Stimulated activated CD8-positive, alpha-beta memory T cell treated with anti-CD3 and anti-CD28 coated beads, Interleukin-7, amount 100 ng/mL, for 1 hour (primary cell): Measurements from ENCODE around the gene TFAP2E.

ENCODE experiments used
- DNase-seq, 2 donors: peaks; one replicate each; pipeline ENCODE4 v3.0.0-alpha.2; 2020; ENCODE audit warnings: low read depth in 2 of 2

TFAP2E gene

GRCh38 chr1:35595684-35596083 is 22.6 kb downstream of the TFAP2E start:
- DNase-seq: no peak

DNA sequence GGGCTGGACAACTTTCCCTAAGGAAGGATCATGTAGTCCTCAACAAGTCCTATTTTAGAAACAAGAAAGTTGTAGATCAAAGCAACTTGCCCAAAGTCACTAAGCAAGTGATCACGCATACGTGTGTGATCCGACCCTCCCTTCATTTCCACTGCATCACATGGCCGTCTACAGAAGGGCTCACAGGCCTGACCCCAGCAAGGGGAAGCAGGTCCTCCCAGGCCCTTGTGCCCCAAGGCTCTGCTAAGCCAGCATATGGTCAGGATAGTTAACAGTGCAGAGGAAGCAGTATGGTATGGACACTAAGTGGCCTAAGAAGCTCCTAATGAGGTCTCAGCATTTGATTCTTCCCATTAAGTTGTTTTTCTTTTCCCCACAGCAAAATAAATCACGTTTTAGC is 24.8 kb downstream of the TFAP2E start:
- no peak for DNase-seq

DNA sequence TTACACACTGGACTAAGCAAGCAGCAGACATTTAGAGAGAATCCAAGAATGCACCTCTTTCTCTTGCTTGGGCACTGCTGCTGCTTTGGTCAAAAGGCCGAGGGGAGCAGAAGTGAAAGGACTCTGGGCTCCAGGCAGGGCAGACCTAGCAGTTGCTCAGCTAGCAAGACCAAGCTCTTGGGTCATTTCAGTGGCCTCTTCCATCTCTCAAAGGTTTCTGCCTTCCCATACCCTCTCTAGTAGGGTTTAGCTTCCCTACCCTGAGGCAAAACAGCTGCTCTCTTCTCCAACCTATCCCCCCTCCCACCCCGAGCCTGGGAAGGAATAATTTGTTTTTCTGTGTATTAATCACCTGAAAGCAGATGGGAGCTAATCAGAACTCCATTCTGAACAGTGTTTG is 25.8 kb downstream of the TFAP2E start:
- DNase-seq: no peak

DNA sequence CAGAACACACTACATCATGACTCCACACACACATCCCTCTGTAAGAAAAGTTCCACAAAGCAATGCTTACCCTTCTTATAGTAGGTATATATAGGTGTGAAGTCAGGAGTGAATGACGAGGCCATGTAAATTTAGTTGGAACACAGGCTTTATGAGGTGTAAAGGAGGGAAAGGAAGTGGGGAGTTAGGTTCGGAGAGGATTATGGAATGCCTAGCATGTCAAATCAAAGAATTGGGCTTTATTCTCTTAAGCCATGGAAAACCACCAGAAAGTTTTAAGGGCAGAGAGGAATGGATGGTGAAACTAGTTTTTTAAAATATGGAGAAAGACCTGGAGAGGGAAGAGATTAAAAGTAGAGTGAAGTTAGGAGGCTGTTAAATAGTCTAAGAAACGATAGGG is 26.3 kb downstream of the TFAP2E start:
- no peak for DNase-seq

DNA sequence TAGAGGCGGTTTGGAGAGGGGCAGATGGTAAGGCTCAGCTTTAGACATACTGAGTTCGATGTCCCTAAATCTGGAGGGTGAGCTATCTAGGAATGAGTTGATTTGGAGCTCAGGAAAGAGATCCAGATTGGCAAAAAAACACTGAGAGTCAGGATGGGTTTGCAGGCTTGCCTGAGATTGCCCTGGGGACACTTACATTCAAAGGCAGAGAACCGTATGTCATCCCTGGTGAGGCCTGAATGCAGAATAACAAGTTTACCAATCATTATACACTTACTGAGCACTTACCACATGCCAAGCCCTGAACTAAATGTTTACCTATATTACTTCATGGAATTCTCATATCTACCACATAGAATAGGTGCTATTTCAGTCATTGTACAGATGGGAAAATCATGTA is 27.5 kb downstream of the TFAP2E start:
- DNase-seq: no peak

DNA sequence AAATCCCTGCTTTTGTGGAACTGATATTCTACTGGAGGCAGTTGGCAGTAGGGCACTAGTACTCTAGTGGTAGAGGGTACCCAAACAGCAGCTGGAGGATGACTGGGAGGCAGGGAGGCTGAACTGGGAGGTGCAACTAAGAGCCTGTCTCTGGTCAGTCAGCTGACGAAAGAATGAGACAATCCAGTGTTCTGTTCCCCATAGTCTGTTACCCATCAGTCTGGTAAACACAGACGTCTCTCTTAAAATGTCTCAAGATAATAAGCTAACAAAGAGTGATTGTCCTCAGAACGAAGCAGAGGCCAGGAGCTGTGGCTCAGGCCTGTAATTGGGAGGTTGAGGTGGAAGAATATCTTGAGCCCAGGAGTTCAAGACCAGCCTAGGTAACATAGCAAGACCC is 30.4 kb downstream of the TFAP2E start:
- DNase-seq: no peak

DNA sequence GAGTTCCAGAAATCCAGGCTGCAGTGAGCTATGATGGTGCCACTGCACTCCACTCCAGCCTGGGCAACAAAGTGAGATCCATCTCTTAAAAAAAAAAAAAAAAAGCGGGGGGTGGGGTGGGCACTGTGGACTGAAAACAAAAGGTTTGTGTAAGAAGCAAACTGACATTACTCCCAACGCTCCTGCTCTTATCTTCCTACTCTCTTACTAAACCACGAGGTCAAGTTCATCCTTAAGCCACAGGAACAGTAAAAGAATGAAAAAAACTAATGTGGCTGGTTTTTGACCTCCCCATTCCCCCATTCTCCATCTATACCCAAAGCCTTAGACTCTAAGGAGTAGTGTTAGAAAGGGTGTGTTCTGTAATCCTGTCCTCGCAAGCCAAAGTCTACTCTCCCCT is 30.8 kb downstream of the TFAP2E start:
- DNase-seq: no peak

GRCh38 chr1:35605071-35605866 is 32.2 kb downstream of the TFAP2E start:
- no peak for DNase-seq

DNA sequence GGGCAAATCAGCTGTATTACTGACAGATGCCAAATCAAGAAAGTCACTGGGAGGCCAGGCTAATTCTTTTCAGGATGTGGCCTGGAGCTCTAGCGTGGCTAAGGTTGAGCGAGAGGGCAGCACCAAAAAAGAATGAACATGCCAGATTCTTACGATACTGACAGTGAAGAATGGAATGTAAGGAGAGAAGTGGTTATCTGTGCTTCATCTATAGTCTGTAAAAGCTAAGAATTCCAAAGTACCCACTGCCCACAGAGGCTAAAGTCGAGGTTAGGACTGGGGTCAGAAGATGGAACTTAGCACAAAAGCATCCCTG is 32.7 kb downstream of the TFAP2E start:
- no peak for DNase-seq

DNA sequence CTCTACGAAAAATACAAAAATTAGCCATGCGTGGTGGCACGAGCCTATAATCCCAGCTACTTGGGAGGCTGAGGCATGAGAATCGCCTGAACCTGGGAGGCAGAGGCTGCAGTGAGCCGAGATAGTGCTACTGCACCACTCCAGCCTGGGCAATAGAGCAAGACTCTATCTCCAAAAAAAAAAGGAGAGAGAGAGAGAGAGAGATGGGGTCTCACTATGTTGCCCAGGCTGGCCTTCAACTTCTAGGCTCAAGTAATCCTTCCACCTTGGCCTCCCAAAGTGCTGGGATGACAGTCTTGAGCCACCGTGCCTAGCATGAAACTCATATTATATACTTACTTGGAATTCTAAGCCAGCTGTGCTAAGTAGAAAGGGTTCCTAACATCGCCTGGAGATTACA is 38.5 kb downstream of the TFAP2E start:
- DNase-seq: no peak

- DNase-seq: no peak
Observed at GRCh38 chr1:35615440-35615839, 42.3 kb downstream of the TFAP2E start.

DNA sequence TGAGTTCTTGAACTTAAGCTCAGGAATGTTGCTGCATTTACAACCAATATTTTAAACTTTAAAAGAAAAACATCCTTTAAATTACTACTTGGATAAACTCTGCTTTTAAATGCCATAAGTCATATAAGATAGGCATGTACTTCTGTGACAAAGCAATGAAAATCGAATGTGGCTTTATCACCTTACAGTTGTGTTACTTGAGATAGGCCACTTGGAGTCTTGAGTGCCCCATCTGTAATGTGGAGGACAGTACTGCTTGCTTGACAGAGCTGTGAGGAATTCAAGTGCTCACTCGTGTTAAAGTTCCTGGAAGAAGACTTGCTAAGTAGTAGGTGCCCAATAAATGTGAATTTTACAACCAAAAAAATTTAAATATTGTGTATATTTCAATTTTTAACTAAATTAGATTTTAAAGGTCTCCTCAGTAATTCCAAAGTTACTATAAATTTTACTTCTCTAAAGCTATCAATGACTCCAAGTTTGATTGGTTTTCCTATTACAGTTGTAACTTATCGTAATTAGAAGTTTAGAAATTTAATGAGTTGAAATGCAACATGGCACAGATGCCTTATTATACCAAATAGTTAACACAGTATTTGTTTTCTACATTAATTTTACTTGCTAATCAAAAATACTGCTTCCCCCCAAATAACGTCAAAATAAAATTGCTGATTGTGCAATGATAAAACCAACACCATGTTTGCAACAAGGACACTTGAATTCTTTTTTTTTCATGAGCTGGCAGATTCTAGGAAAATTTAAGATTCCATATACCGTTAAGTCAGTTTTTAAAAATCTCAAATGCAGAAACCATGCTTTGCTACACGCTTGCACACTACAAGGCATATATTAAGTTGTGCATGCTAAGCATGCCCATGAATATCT is 46.4 kb downstream of the TFAP2E start:
- DNase-seq: no peak

GRCh38 chr1:35622510-35623178 is 49.5 kb downstream of the TFAP2E start:
- no peak for DNase-seq

DNA sequence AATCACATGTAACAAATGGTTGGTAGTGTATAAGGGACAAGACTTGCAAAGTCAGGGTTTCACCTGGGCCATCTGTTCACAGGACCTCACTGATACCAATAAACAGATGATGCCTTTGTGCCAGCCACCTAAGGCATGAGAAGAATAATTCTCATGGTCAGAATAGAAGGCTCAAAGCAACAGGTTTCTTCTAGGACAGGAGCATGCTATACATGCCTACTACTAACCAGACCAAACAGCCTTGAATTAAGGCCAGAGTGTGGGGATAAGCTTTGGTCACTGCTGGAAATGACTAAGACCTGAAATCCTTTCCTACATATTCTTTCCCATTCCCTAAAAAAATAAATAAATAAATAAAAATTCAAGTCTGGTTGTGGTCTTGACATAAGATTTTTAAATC is 50.7 kb downstream of the TFAP2E start:
- DNase-seq: no peak

DNA sequence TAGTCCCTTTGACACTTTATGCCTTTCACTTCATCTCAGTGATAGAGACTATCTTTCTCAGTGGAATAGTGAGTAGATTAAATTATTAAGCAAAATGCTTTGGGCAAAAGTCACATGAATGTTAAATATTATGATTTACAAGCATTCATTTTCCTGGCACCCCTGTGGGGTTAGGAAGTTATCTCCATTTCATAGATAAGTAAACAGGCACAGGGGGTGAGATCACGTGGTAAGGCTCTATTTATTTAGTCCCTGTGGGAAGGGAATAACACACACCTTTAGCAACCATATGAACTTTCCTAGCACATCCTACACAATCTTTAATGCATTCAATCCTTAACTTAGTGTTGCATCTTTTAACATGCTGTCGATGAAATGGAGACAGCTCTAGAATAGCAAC is 55.9 kb downstream of the TFAP2E start:
- no peak for DNase-seq

- no peak for DNase-seq
Observed at GRCh38 chr1:35631396-35631795, 58.3 kb downstream of the TFAP2E start.

GRCh38 chr1:35633547-35633946 is 60.4 kb downstream of the TFAP2E start:
- no peak for DNase-seq

GRCh38 chr1:35637401-35637809 is 64.3 kb downstream of the TFAP2E start:
- no peak for DNase-seq

- no peak for DNase-seq
Observed at GRCh38 chr1:35640380-35641232, 67.5 kb downstream of the TFAP2E start.

GRCh38 chr1:35641233-35641866 is 68.2 kb downstream of the TFAP2E start, which contains the start of gene PSMB2:
Gene PSMB2 (minus strand): TSS chr1:35641526. CDS start chr1:35641432, 94 bp downstream.
- peak; percentile 93 to 95 for DNase-seq

DNA sequence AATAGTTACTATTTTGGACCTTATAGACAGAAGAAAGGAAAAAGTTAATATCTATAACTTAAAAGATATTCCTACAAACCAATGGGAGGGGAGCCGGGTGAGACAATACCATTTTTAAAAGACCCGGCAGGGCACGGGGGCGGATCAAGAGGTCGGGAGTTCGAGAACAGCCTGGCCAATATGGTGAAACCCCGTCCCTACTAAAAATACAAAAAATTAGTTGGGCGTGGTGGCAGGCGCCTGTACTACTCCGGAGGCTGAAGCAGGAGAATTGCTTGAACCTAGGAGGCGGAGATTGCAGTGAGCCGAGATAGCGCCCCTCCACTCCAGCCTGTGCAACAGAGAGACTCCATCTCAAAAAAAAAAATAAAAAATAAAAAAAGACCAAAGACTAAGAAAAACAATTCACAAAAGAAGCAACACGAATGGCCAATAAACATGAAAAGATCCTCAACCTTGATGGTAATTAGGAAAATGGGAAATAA is 69.4 kb downstream of the TFAP2E start:
- DNase-seq: no peak
